ENCODE data around the gene ZNF488. TPM values are rescaled to one million over a fixed set of nuclear protein-coding genes. Genes with fewer than 3 reads are reported as not detected.

The ZNF488 gene
- total RNA-seq, 4 donors from 2014 or later, result 1.0 to 3.9 (median 2.3) TPM

- TF ChIP-seq, protein P1, sequence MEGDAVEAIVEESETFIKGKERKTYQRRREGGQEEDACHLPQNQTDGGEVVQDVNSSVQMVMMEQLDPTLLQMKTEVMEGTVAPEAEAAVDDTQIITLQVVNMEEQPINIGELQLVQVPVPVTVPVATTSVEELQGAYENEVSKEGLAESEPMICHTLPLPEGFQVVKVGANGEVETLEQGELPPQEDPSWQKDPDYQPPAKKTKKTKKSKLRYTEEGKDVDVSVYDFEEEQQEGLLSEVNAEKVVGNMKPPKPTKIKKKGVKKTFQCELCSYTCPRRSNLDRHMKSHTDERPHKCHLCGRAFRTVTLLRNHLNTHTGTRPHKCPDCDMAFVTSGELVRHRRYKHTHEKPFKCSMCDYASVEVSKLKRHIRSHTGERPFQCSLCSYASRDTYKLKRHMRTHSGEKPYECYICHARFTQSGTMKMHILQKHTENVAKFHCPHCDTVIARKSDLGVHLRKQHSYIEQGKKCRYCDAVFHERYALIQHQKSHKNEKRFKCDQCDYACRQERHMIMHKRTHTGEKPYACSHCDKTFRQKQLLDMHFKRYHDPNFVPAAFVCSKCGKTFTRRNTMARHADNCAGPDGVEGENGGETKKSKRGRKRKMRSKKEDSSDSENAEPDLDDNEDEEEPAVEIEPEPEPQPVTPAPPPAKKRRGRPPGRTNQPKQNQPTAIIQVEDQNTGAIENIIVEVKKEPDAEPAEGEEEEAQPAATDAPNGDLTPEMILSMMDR (IDR thresholded peaks at IDR 0.05), result no peak
- no peak for TF ChIP-seq POLR2A (IDR thresholded peaks at IDR 0.05)
- TF ChIP-seq POLR2AphosphoS5 (IDR thresholded peaks at IDR 0.05), result no peak
- no peak for TF ChIP-seq EP300 (IDR thresholded peaks at IDR 0.05)
- Histone ChIP-seq H3K36me3 (no peaks in the 10 kb centered on the region), H3K9me3 (no peaks in the 10 kb centered on the region), H3K4me3 (no peak overlapping the region), H3K27ac (no peak overlapping the region), H3K4me1 (no peaks in the 10 kb centered on the region), H3K27me3 (peaks cover 13% of the 10 kb centered on the region)
- WGBS, result 85% methylated on average over 8 of the region's 8 CpGs
- peak; percentile 24 to 38 for DNase-seq (ENCODE audit: low spot score in 2 of 2)
These were observed 44.8 kb downstream of the ZNF488 start for GRCh38 chr10:47339186-47339735.

- Histone ChIP-seq H3K27ac (no peak overlapping the region), H3K27me3 (peaks cover 14% of the 10 kb centered on the region), H3K4me3 (no peak overlapping the region), H3K4me1 (no peaks in the 10 kb centered on the region), H3K36me3 (no peaks in the 10 kb centered on the region), H3K9me3 (no peaks in the 10 kb centered on the region)
- 62% methylated on average over 4 of the region's 4 CpGs for WGBS
- DNase-seq (ENCODE audit: low spot score in 2 of 2), result no peak
- TF ChIP-seq POLR2AphosphoS5 (IDR thresholded peaks at IDR 0.05) (no peak), POLR2A (IDR thresholded peaks at IDR 0.05) (no peak)
- TF ChIP-seq, protein P1 (IDR thresholded peaks at IDR 0.05), result no peak
These were observed 46.8 kb downstream of the ZNF488 start for GRCh38 chr10:47337310-47337709.

DNA sequence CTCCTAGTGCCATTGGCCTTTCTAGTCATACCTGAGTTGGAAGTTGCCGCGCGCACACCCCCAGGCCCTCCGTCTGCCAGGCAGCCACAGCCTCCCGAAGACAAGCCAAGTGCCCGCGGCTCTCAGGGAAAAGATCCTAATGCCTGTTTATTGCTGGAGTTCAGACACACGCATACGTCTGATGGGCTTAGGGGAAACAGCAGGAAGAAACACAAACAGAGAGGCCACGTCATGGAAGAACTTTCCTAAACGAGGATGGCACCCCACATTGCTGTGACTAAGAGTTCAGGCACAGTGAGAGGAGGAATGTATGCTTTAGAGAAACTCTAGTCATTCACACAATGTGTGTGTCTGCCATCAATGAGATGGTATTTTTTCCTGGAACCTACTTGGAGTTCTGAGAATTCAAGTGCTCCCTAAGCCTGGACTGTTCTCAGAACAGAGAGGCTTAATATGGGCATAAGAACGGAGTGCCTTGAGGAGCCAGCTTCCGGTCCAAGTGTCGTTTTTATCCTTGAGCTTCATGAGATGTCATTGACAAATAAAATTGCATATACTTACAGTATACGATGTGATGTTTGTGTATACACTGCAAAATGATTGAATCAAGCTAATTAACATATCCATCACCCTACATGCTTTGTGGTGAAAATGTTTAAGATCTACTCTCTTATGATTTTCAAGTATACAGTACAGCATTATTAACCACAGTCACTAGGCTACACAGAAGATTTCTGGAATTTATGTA, 47.5 kb downstream of the ZNF488 start:
- no peaks in the 10 kb centered on the region for H3K36me3 ChIP-seq
- TF ChIP-seq, protein P1 (IDR thresholded peaks at IDR 0.05), result no peak
- TF ChIP-seq POLR2A (IDR thresholded peaks at IDR 0.05) (no peak), POLR2AphosphoS5 (IDR thresholded peaks at IDR 0.05) (no peak), EP300 (IDR thresholded peaks at IDR 0.05) (no peak)
- H3K27ac ChIP-seq, result no peak overlapping the region
- DNase-seq (ENCODE audit: low spot score in 2 of 2), result peak; percentile 36 to 55
- H3K9me3 ChIP-seq, result no peaks in the 10 kb centered on the region
- WGBS, result 74% methylated on average over 15 of the region's 15 CpGs
- H3K27me3 ChIP-seq, result peaks cover 15% of the 10 kb centered on the region
- no peaks in the 10 kb centered on the region for H3K4me1 ChIP-seq
- no peak overlapping the region for H3K4me3 ChIP-seq

- H3K36me3 ChIP-seq, result no peaks in the 10 kb centered on the region
- WGBS, result 92% methylated on average over 3 of the region's 5 CpGs
These were observed 48.2 kb downstream of the ZNF488 start for GRCh38 chr10:47335906-47336305.

More at GRCh38 chr10:47335906-47336305, 48.2 kb downstream of the ZNF488 start:
- H3K9me3 ChIP-seq, result no peaks in the 10 kb centered on the region
- DNase-seq (ENCODE audit: low spot score in 2 of 2), result peak; percentile 18 to 50
- H3K27ac ChIP-seq, result no peak overlapping the region
- TF ChIP-seq, protein P1 (IDR thresholded peaks at IDR 0.05), result no peak
- no peak for TF ChIP-seq POLR2AphosphoS5 (IDR thresholded peaks at IDR 0.05)
- no peak for TF ChIP-seq POLR2A (IDR thresholded peaks at IDR 0.05)
- TF ChIP-seq EP300 (IDR thresholded peaks at IDR 0.05), result no peak
- H3K4me1 ChIP-seq, result no peaks in the 10 kb centered on the region
- H3K4me3 ChIP-seq, result no peak overlapping the region
- peaks cover 15% of the 10 kb centered on the region for H3K27me3 ChIP-seq

Measured in suprapubic skin (tissue), 4 donors.